ENCODE measurements around the gene SUCNR1.

DNA sequence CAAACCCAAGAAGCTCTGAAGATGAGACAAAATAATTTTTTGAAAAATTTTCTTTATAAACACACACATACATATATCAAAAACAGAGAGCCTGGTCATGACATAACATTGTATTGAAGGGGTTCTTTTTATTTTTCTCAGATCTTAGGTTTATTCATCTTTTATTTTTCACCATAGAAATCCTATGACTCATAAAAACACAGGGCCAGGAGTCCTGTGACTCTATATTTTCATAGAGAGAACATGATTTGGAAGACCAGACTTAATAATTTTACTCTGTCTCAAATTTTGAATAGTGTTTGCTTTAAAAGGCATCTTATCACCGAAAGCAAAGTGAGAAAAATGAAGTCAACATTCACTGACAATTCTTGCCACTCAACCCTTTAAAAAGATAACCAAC lies 57.7 kb downstream of the SUCNR1 start:
- TF ChIP-seq, protein P1, sequence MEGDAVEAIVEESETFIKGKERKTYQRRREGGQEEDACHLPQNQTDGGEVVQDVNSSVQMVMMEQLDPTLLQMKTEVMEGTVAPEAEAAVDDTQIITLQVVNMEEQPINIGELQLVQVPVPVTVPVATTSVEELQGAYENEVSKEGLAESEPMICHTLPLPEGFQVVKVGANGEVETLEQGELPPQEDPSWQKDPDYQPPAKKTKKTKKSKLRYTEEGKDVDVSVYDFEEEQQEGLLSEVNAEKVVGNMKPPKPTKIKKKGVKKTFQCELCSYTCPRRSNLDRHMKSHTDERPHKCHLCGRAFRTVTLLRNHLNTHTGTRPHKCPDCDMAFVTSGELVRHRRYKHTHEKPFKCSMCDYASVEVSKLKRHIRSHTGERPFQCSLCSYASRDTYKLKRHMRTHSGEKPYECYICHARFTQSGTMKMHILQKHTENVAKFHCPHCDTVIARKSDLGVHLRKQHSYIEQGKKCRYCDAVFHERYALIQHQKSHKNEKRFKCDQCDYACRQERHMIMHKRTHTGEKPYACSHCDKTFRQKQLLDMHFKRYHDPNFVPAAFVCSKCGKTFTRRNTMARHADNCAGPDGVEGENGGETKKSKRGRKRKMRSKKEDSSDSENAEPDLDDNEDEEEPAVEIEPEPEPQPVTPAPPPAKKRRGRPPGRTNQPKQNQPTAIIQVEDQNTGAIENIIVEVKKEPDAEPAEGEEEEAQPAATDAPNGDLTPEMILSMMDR (IDR thresholded peaks at IDR 0.05; ENCODE audit: poor library complexity, severe bottlenecking) = no peak
- TF ChIP-seq POLR2AphosphoS5 (IDR thresholded peaks at IDR 0.05) (no peak), EP300 (conservative IDR thresholded peaks at IDR 0.05; ENCODE audit: poor library complexity, severe bottlenecking) (no peak)
- TF ChIP-seq, protein P2, sequence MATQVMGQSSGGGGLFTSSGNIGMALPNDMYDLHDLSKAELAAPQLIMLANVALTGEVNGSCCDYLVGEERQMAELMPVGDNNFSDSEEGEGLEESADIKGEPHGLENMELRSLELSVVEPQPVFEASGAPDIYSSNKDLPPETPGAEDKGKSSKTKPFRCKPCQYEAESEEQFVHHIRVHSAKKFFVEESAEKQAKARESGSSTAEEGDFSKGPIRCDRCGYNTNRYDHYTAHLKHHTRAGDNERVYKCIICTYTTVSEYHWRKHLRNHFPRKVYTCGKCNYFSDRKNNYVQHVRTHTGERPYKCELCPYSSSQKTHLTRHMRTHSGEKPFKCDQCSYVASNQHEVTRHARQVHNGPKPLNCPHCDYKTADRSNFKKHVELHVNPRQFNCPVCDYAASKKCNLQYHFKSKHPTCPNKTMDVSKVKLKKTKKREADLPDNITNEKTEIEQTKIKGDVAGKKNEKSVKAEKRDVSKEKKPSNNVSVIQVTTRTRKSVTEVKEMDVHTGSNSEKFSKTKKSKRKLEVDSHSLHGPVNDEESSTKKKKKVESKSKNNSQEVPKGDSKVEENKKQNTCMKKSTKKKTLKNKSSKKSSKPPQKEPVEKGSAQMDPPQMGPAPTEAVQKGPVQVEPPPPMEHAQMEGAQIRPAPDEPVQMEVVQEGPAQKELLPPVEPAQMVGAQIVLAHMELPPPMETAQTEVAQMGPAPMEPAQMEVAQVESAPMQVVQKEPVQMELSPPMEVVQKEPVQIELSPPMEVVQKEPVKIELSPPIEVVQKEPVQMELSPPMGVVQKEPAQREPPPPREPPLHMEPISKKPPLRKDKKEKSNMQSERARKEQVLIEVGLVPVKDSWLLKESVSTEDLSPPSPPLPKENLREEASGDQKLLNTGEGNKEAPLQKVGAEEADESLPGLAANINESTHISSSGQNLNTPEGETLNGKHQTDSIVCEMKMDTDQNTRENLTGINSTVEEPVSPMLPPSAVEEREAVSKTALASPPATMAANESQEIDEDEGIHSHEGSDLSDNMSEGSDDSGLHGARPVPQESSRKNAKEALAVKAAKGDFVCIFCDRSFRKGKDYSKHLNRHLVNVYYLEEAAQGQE (IDR thresholded peaks at IDR 0.05; ENCODE audit: borderline replicate concordance) = no peak
